Raji (cell line): Measurements from ENCODE around the gene C9orf72.

Source experiments
- POLR2A ChIP-seq: IDR thresholded peaks from 2 replicates; pipeline ENCODE4 v1.6.1; 2011; ENCODE audit warnings: low read depth, low read length, control low read depth; ENCODE audit not compliant: insufficient read depth

C9orf72 gene

GRCh38 chr9:27589462-27589861, 16.2 kb upstream of the C9orf72 start:
- no peak for TF ChIP-seq POLR2A

- no peak for TF ChIP-seq POLR2A
These were observed 13.0 kb upstream of the C9orf72 start for GRCh38 chr9:27586304-27586703.

- TF ChIP-seq POLR2A: no peak
These were observed 11.7 kb upstream of the C9orf72 start for GRCh38 chr9:27584931-27585330.

GRCh38 chr9:27582794-27583193, 9.5 kb upstream of the C9orf72 start:
- TF ChIP-seq POLR2A: no peak

GRCh38 chr9:27581826-27582225, 8.5 kb upstream of the C9orf72 start:
- no peak for TF ChIP-seq POLR2A

GRCh38 chr9:27573634-27574590, 631 bp upstream of the C9orf72 start:
- peak; percentile 78 for TF ChIP-seq POLR2A

- no peak for TF ChIP-seq POLR2A
These were observed 739 bp downstream of the C9orf72 start for GRCh38 chr9:27572566-27572917.

- TF ChIP-seq POLR2A: no peak
These were observed 1.2 kb downstream of the C9orf72 start for GRCh38 chr9:27572061-27572460.

GRCh38 chr9:27571011-27571410, 2.3 kb downstream of the C9orf72 start:
- no peak for TF ChIP-seq POLR2A

GRCh38 chr9:27569406-27569805, 3.9 kb downstream of the C9orf72 start:
- no peak for TF ChIP-seq POLR2A

GRCh38 chr9:27566118-27566517, 7.2 kb downstream of the C9orf72 start:
- no peak for TF ChIP-seq POLR2A

- no peak for TF ChIP-seq POLR2A
These were observed 7.6 kb downstream of the C9orf72 start for GRCh38 chr9:27565696-27566095.

- TF ChIP-seq POLR2A: no peak
These were observed 8.6 kb downstream of the C9orf72 start for GRCh38 chr9:27564670-27565069.

- TF ChIP-seq POLR2A: no peak
These were observed 9.4 kb downstream of the C9orf72 start for GRCh38 chr9:27563738-27564430.

- no peak for TF ChIP-seq POLR2A
These were observed 11.6 kb downstream of the C9orf72 start for GRCh38 chr9:27561685-27562084.

- no peak for TF ChIP-seq POLR2A
These were observed 12.8 kb downstream of the C9orf72 start for GRCh38 chr9:27560457-27560856.
